Measurements from ENCODE around the gene TICAM1. TPM values are rescaled to one million over a fixed set of nuclear protein-coding genes. Genes with fewer than 3 reads are reported as not detected.

TICAM1 gene
- total and polyA plus RNA-seq, 2 of the 13 experiments (the other 11 are each of a cell fraction or from before 2014, with no cell fraction given): 0.33 to 0.95 TPM

DNA sequence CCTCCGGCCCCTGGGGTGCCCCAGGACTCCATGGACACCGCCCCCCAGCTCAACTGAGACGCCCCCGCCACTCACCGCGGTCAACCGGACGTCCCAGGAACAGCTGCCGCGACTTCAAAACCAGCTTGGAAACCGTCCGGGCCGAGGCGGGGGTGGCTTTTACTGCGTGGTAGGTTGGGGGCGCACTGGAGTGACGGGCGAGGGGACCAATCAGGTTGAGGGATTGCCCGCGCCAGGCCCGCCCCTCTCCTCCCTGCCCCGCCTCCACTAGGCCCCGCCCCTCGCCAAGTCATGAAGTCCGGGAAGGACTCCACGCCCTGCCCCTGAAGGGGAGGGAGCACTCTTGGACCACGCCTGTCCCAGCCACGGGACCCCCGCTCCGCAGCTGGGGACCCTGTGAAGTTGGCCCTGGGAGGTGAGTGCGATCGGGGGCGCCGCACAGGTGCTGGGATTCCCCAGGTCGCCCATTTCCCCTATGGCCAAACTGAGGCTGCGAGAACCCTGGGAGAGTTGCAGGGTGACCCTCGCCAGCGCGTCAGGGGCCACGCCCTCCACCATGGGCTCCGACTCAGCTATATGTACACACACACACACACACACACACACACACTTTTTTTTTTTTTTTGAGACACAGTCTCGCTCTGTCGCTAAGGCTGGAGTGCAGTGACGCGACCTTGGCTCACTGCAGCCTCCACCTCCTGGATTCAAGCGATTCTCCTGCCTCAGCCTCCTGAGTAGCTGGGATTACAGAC lies 36.2 kb upstream of the TICAM1 start, which contains the start of gene PLIN3 (continued):
- TF ChIP-seq, protein P1, sequence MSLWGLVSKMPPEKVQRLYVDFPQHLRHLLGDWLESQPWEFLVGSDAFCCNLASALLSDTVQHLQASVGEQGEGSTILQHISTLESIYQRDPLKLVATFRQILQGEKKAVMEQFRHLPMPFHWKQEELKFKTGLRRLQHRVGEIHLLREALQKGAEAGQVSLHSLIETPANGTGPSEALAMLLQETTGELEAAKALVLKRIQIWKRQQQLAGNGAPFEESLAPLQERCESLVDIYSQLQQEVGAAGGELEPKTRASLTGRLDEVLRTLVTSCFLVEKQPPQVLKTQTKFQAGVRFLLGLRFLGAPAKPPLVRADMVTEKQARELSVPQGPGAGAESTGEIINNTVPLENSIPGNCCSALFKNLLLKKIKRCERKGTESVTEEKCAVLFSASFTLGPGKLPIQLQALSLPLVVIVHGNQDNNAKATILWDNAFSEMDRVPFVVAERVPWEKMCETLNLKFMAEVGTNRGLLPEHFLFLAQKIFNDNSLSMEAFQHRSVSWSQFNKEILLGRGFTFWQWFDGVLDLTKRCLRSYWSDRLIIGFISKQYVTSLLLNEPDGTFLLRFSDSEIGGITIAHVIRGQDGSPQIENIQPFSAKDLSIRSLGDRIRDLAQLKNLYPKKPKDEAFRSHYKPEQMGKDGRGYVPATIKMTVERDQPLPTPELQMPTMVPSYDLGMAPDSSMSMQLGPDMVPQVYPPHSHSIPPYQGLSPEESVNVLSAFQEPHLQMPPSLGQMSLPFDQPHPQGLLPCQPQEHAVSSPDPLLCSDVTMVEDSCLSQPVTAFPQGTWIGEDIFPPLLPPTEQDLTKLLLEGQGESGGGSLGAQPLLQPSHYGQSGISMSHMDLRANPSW (CRISPR knock-in tag; IDR thresholded peaks at IDR 0.05; ENCODE audit: borderline replicate concordance): no peak
- TF ChIP-seq, protein P2, sequence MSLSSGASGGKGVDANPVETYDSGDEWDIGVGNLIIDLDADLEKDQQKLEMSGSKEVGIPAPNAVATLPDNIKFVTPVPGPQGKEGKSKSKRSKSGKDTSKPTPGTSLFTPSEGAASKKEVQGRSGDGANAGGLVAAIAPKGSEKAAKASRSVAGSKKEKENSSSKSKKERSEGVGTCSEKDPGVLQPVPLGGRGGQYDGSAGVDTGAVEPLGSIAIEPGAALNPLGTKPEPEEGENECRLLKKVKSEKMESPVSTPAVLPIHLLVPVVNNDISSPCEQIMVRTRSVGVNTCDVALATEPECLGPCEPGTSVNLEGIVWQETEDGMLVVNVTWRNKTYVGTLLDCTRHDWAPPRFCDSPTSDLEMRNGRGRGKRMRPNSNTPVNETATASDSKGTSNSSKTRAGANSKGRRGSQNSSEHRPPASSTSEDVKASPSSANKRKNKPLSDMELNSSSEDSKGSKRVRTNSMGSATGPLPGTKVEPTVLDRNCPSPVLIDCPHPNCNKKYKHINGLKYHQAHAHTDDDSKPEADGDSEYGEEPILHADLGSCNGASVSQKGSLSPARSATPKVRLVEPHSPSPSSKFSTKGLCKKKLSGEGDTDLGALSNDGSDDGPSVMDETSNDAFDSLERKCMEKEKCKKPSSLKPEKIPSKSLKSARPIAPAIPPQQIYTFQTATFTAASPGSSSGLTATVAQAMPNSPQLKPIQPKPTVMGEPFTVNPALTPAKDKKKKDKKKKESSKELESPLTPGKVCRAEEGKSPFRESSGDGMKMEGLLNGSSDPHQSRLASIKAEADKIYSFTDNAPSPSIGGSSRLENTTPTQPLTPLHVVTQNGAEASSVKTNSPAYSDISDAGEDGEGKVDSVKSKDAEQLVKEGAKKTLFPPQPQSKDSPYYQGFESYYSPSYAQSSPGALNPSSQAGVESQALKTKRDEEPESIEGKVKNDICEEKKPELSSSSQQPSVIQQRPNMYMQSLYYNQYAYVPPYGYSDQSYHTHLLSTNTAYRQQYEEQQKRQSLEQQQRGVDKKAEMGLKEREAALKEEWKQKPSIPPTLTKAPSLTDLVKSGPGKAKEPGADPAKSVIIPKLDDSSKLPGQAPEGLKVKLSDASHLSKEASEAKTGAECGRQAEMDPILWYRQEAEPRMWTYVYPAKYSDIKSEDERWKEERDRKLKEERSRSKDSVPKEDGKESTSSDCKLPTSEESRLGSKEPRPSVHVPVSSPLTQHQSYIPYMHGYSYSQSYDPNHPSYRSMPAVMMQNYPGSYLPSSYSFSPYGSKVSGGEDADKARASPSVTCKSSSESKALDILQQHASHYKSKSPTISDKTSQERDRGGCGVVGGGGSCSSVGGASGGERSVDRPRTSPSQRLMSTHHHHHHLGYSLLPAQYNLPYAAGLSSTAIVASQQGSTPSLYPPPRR (CRISPR knock-in tag; IDR thresholded peaks at IDR 0.05; ENCODE audit: borderline replicate concordance): no peak
- no peak for TF ChIP-seq NFRKB (IDR thresholded peaks at IDR 0.05)
- no peak for TF ChIP-seq JUN (CRISPR knock-in tag; IDR thresholded peaks at IDR 0.05)
- no peak for TF ChIP-seq SOX6 (IDR thresholded peaks at IDR 0.05)
- TF ChIP-seq SOX6 (CRISPR knock-in tag; IDR thresholded peaks at IDR 0.05): peak; percentile 71
- no peak for TF ChIP-seq FLYWCH1 (CRISPR knock-in tag; IDR thresholded peaks at IDR 0.05)
- TF ChIP-seq, protein P3, sequence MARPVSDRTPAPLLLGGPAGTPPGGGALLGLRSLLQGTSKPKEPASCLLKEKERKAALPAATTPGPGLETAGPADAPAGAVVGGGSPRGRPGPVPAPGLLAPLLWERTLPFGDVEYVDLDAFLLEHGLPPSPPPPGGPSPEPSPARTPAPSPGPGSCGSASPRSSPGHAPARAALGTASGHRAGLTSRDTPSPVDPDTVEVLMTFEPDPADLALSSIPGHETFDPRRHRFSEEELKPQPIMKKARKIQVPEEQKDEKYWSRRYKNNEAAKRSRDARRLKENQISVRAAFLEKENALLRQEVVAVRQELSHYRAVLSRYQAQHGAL (CRISPR knock-in tag; IDR thresholded peaks at IDR 0.05; ENCODE audit: not compliant biosample characterization): no peak
- no peak; the same call in none of the 2 replicates for TF ChIP-seq SOX5 (CRISPR knock-in tag; IDR thresholded peaks at IDR 0.05; ENCODE audit: borderline replicate concordance)
- TF ChIP-seq PRPF4 (IDR thresholded peaks at IDR 0.05; ENCODE audit: low read depth, low read length, poor library complexity, severe bottlenecking): no peak
- TF ChIP-seq ZNF772 (CRISPR knock-in tag; IDR thresholded peaks at IDR 0.05): peak; percentile 40
- TF ChIP-seq, protein P4, sequence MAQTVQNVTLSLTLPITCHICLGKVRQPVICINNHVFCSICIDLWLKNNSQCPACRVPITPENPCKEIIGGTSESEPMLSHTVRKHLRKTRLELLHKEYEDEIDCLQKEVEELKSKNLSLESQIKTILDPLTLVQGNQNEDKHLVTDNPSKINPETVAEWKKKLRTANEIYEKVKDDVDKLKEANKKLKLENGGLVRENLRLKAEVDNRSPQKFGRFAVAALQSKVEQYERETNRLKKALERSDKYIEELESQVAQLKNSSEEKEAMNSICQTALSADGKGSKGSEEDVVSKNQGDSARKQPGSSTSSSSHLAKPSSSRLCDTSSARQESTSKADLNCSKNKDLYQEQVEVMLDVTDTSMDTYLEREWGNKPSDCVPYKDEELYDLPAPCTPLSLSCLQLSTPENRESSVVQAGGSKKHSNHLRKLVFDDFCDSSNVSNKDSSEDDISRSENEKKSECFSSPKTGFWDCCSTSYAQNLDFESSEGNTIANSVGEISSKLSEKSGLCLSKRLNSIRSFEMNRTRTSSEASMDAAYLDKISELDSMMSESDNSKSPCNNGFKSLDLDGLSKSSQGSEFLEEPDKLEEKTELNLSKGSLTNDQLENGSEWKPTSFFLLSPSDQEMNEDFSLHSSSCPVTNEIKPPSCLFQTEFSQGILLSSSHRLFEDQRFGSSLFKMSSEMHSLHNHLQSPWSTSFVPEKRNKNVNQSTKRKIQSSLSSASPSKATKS (CRISPR knock-in tag; IDR thresholded peaks at IDR 0.05): no peak
- TF ChIP-seq WIZ (CRISPR knock-in tag; IDR thresholded peaks at IDR 0.05): 0 out of 2 replicates have a peak, but pooled peaks have one; percentile 15
- no peak for TF ChIP-seq TBP (CRISPR knock-in tag; IDR thresholded peaks at IDR 0.05)
- no peak for TF ChIP-seq ZNF546 (CRISPR knock-in tag; conservative IDR thresholded peaks at IDR 0.05)
- no peak for TF ChIP-seq MEIS2 (CRISPR knock-in tag; IDR thresholded peaks at IDR 0.05)
- TF ChIP-seq FOXA3 (CRISPR knock-in tag; IDR thresholded peaks at IDR 0.05): peak; percentile 58
- no peak for TF ChIP-seq ZNF616 (CRISPR knock-in tag; IDR thresholded peaks at IDR 0.05; ENCODE audit: low read depth)
- TF ChIP-seq ZFP36 (IDR thresholded peaks at IDR 0.05; ENCODE audit: borderline replicate concordance, low read depth, low read length, partially characterized antibody): no peak

All from HepG2 (cell line).